ENCODE results near the gene F11R.
"Not testable (repeated sequence)": the region's sequence is repeated elsewhere in the genome, so short reads cannot be mapped to it uniquely, and the experiment has no call there.

F11R gene

GRCh38 chr1:160961419-160961818, 59.5 kb downstream of the F11R start:
- DNase-seq = no peak

- DNase-seq = no peak
These were observed 64.0 kb downstream of the F11R start for GRCh38 chr1:160956966-160957365.

GRCh38 chr1:160954158-160955104, 66.5 kb downstream of the F11R start, which contains the start of gene ITLN2:
ITLN2 (minus strand) TSS chr1:160954809; CDS start chr1:160954741, 68 bp downstream.
- no peak for DNase-seq

- DNase-seq = no peak
These were observed 67.9 kb downstream of the F11R start for GRCh38 chr1:160953030-160953429.

- no peak for DNase-seq
These were observed 68.8 kb downstream of the F11R start for GRCh38 chr1:160952129-160952510.

- no peak for DNase-seq
These were observed 69.4 kb downstream of the F11R start for GRCh38 chr1:160951443-160952128.

GRCh38 chr1:160950657-160951056, 70.3 kb downstream of the F11R start:
- DNase-seq = no peak

- DNase-seq = no peak
These were observed 71.1 kb downstream of the F11R start for GRCh38 chr1:160949881-160950280.

GRCh38 chr1:160949216-160949880, 71.6 kb downstream of the F11R start:
- DNase-seq = not testable (repeated sequence)

GRCh38 chr1:160947174-160947759, 73.7 kb downstream of the F11R start:
- not testable (repeated sequence) for DNase-seq

GRCh38 chr1:160945881-160946280, 75.1 kb downstream of the F11R start:
- not testable (repeated sequence) for DNase-seq
